GM10266 (cell line): ENCODE measurements around the gene AGT.

ENCODE experiments used
- DNase-seq: peaks from one replicate; pipeline ENCODE4 v3.0.0; 2012; ENCODE audit errors: extremely low spot score
- CTCF ChIP-seq: IDR thresholded peaks from 2 replicates; pipeline ENCODE4 v1.5.1; 2012; ENCODE audit warnings: mild to moderate bottlenecking, low read depth; ENCODE audit not compliant: control insufficient read depth, insufficient read depth; ENCODE audit errors: missing control alignments

AGT gene

GRCh38 chr1:230709619-230710542, 4.0 kb downstream of the AGT start:
- no peak for DNase-seq
- TF ChIP-seq CTCF, result no peak

- no peak for DNase-seq
- no peak for TF ChIP-seq CTCF
Observed at GRCh38 chr1:230708631-230709580, 5.0 kb downstream of the AGT start.

GRCh38 chr1:230707732-230708630, 5.9 kb downstream of the AGT start:
- TF ChIP-seq CTCF, result no peak
- no peak for DNase-seq

GRCh38 chr1:230706887-230707731, 6.8 kb downstream of the AGT start:
- DNase-seq, result no peak
- TF ChIP-seq CTCF, result no peak

GRCh38 chr1:230706020-230706699, 7.8 kb downstream of the AGT start:
- TF ChIP-seq CTCF, result no peak
- DNase-seq, result no peak
